Neural crest cell (in vitro differentiated cells): ENCODE results near the gene RAB29. TPM values are rescaled to one million over a fixed set of nuclear protein-coding genes. Genes with fewer than 3 reads are reported as not detected.
A peak's percentile ranks its signal among the peaks of the same experiment; 100 is the strongest.
"Not testable (repeated sequence)": the region's sequence is repeated elsewhere in the genome, so short reads cannot be mapped to it uniquely, and the experiment has no call there.

Experiments
- DNase-seq: peaks from one replicate; pipeline ENCODE4 v3.0.0; 2021; ENCODE audit warnings: low read depth, mixed read lengths, low spot score
- H3K27ac Mint-ChIP-seq: one replicate; pipeline ENCODE4 v1.8.0; 2021; ENCODE audit warnings: mild to moderate bottlenecking, mixed read lengths; ENCODE audit not compliant: unreplicated experiment
- H3K27me3 Mint-ChIP-seq: 2 replicates; pipeline ENCODE4 v1.8.0; 2021; ENCODE audit warnings: low read depth, mild to moderate bottlenecking, mixed read lengths
- H3K36me3 Mint-ChIP-seq: 2 replicates; pipeline ENCODE4 v1.8.0; 2021; ENCODE audit warnings: low read depth, mild to moderate bottlenecking, mixed read lengths
- H3K4me1 Mint-ChIP-seq: 2 replicates; pipeline ENCODE4 v1.8.0; 2021; ENCODE audit warnings: mixed read lengths
- H3K4me3 Mint-ChIP-seq: one replicate; pipeline ENCODE4 v1.8.0; 2021; ENCODE audit warnings: mild to moderate bottlenecking, mixed read lengths
- H3K9me3 Mint-ChIP-seq: 2 replicates; pipeline ENCODE4 v1.8.0; 2021; ENCODE audit warnings: mixed read lengths
- long read RNA-seq: library from polyadenylated mRNA; unstranded; transcript quantifications from one replicate; pipeline ENCODE4 v2.0.0, GENCODE V29; 2020
- total RNA-seq: library from RNA; stranded (reverse); gene quantifications from 2 replicates; pipeline ENCODE4 v1.2.1, GENCODE V29; 2021
- TF ChIP-seq, protein P1 (sequence below): fragments of 200-600 bp; sonication (generic); conservative IDR thresholded peaks from 2 replicates; pipeline ENCODE4 v1.5.0; 2021; ENCODE audit warnings: antibody characterized with exemption, mild to moderate bottlenecking

The RAB29 gene, protein sequence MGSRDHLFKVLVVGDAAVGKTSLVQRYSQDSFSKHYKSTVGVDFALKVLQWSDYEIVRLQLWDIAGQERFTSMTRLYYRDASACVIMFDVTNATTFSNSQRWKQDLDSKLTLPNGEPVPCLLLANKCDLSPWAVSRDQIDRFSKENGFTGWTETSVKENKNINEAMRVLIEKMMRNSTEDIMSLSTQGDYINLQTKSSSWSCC
- 8.8 and 9.0 TPM in 2 replicates for total RNA-seq
- long read RNA-seq, partial matches to known transcripts, result 2 of 9 reads
- long read RNA-seq, other reads (novel, unspliced or antisense), result 5 of 9 reads

DNA sequence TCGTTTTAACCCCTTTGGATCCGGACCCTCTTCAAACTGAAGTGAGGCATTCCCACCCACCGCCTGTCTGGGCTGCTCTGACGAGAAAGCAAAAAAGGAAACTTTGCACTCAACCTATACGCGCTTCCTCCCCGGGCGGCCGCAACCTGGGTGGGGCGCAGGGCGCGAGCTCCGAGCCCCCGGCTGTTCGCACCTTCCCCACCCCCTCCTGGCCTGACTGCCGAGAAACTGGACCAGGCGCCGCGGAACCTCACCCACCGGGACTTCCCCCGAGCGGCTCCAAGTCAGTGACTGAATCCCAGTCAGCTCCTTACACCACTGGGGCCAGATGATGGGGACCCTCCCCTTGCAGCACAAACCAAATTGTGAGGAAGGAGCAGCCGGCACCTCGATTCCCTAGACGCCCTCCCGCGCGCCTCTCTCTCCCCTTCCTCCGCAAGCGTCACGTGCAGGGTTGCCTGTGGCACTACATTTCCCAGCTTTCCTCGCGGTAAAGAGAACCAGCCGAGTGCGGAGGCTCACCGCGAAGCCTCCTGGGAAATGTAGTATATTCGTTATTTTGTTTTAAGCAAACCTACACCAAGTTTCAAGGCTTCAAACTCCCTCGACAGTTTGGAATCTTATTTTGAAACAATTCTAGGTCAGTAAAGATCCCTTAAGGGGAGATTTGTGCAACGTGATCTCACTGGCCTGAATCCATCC is at the start of gene RAB29:
Gene RAB29, minus strand, starts transcription at position 468 of the 702 bp plus-strand sequence. CDS start 526 bp downstream, outside the sequence.
- peaks cover 2% of the 10 kb centered on the region for H3K36me3 Mint-ChIP-seq
- H3K27me3 Mint-ChIP-seq, result peaks cover 68% of the 10 kb centered on the region
- no peak within 1 kb of the TSS for H3K27ac Mint-ChIP-seq
- peaks cover 14% of the 10 kb centered on the region for H3K4me1 Mint-ChIP-seq
- H3K4me3 Mint-ChIP-seq, result peak within 1 kb of the TSS; percentile 95
- no peaks in the 10 kb centered on the region for H3K9me3 Mint-ChIP-seq
- DNase-seq, result peak; percentile 65
- TF ChIP-seq, protein P1, sequence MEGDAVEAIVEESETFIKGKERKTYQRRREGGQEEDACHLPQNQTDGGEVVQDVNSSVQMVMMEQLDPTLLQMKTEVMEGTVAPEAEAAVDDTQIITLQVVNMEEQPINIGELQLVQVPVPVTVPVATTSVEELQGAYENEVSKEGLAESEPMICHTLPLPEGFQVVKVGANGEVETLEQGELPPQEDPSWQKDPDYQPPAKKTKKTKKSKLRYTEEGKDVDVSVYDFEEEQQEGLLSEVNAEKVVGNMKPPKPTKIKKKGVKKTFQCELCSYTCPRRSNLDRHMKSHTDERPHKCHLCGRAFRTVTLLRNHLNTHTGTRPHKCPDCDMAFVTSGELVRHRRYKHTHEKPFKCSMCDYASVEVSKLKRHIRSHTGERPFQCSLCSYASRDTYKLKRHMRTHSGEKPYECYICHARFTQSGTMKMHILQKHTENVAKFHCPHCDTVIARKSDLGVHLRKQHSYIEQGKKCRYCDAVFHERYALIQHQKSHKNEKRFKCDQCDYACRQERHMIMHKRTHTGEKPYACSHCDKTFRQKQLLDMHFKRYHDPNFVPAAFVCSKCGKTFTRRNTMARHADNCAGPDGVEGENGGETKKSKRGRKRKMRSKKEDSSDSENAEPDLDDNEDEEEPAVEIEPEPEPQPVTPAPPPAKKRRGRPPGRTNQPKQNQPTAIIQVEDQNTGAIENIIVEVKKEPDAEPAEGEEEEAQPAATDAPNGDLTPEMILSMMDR, result no peak

DNA sequence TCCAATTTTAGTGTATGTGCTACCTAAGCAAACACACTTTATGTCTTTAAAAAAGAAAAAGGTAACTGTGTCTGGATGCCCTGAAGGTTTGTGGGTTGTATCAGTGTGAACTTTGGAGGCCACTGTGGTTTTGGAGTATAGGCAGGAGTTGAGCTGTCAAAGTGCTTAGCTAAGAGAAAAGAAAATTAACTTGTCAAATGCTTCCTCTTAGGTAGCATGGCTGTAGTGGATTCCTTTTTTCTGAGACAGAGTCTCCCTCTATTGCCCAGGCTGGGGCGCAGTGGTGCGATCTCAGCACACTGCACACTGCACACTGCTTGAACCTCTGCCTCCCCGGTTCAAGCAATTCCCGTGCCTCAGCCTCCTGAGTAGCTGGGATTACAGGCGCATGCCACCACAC is 48.9 kb upstream of the RAB29 start:
- Mint-ChIP-seq H3K9me3 (peaks cover 5% of the 10 kb centered on the region), H3K36me3 (peaks cover 9% of the 10 kb centered on the region), H3K4me3 (no peak overlapping the region), H3K27me3 (no peaks in the 10 kb centered on the region), H3K27ac (no peak overlapping the region), H3K4me1 (peaks cover 16% of the 10 kb centered on the region)
- TF ChIP-seq, protein P1, result no peak
- DNase-seq, result no peak

DNA sequence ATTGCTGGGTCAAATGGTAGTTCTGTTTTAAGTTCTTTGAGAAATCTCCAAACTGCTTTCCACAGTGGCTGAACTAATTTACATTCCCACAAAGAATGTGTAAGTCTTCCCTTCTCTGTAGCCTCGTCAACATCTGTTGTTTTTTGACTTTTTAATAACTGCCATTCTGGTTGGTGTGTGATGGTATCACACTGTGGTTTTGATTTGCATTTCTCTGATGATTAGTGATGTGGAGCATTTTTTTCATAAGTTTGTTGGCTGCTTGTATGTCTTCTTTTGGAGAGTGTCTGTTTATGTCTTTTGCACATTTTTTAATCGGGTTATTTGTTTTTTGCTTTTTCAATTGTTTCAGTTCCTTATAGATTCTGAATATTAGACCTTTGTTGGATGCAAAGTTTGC is 48.0 kb upstream of the RAB29 start:
- H3K4me1 Mint-ChIP-seq, result peaks cover 16% of the 10 kb centered on the region
- not testable (repeated sequence) for DNase-seq, H3K27me3 Mint-ChIP-seq, H3K36me3 Mint-ChIP-seq, H3K9me3 Mint-ChIP-seq, H3K4me3 Mint-ChIP-seq, H3K27ac Mint-ChIP-seq

DNA sequence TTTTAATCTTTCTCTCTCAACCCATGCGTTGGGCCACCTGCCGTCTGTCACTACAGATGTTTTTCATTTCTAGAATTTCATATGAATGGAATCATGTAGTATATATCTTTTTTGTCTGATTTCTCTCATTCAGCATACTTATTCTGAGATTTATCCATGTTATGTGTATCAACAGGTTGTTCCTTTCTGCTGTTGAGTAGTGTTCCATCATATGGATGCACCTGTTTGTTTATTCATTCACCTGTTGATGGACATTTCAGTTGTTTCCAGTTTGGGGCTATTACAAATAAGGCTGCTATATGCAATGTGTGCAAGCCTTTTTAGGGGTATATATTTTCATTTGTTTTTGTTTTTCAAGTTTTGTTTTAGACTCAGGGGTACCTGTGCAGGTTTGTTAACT is 47.1 kb upstream of the RAB29 start:
- peaks cover 5% of the 10 kb centered on the region for H3K9me3 Mint-ChIP-seq
- H3K27me3 Mint-ChIP-seq, result no peaks in the 10 kb centered on the region
- H3K4me3 Mint-ChIP-seq, result no peak overlapping the region
- no peak overlapping the region for H3K27ac Mint-ChIP-seq
- DNase-seq, result no peak
- peaks cover 9% of the 10 kb centered on the region for H3K36me3 Mint-ChIP-seq
- TF ChIP-seq, protein P1, result no peak
- H3K4me1 Mint-ChIP-seq, result peaks cover 24% of the 10 kb centered on the region

DNA sequence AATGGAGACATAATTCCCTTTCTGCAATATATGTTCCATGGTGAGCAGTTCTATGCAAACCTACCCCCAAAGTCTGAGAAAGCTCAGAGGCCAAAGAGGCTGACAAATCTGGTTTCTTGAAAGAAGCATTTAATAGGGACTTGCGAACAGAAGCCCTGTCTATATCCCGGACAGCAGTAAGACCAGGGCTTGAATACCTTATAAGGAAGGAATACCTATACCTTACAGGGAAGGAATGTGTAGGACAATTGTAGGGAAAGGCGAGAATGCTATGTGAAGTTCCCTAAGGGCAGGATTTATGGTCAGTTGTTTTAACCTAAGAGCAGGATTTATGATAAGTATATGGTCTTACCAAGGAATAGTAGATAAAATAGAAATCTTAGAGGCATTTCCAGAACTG is 42.7 kb upstream of the RAB29 start:
- H3K27me3 Mint-ChIP-seq, result no peaks in the 10 kb centered on the region
- peaks cover 4% of the 10 kb centered on the region for H3K36me3 Mint-ChIP-seq
- peaks cover 36% of the 10 kb centered on the region for H3K4me1 Mint-ChIP-seq
- TF ChIP-seq, protein P1, result no peak
- no peak overlapping the region for H3K4me3 Mint-ChIP-seq
- DNase-seq, result no peak
- no peaks in the 10 kb centered on the region for H3K9me3 Mint-ChIP-seq
- H3K27ac Mint-ChIP-seq, result no peak overlapping the region

DNA sequence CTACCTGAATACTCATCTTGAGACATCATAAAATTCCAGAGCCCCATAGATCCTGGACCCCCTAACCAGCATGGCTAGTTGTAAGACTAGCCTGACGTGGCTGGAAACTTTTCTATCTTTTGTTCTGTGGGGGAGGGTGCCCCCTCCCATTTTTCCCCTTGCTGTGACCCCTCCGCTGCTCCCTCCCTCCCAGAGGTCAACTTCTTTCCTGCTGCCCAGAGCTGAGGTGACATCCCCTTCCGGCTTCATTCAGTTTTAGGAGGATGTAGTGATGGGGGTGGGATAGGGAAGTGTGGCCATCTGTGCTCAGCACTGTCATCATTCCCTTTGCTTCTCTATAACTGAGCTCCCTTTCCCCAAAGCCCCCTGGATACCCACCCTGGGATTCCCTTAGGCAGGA is 42.1 kb upstream of the RAB29 start:
- H3K9me3 Mint-ChIP-seq, result no peaks in the 10 kb centered on the region
- H3K27ac Mint-ChIP-seq, result no peak overlapping the region
- peak overlapping the region; percentile 76 for H3K4me3 Mint-ChIP-seq
- no peak for DNase-seq
- H3K36me3 Mint-ChIP-seq, result peaks cover 4% of the 10 kb centered on the region
- H3K27me3 Mint-ChIP-seq, result no peaks in the 10 kb centered on the region
- TF ChIP-seq, protein P1, result no peak
- H3K4me1 Mint-ChIP-seq, result peaks cover 38% of the 10 kb centered on the region
